ENCODE measurements around the gene KIAA0513.

- TF ChIP-seq CTCF (IDR thresholded peaks at IDR 0.05; ENCODE audit: insufficient read depth, low read length, poor library complexity, severe bottlenecking), result no peak
- no peak for TF ChIP-seq EZH2phosphoT487 (conservative IDR thresholded peaks at IDR 0.05; ENCODE audit: low read length)
These were observed 23.5 kb downstream of the KIAA0513 start for GRCh38 chr16:85051067-85051581.
